Neural cell (in vitro differentiated cells): Measurements from ENCODE around the gene THOC2. TPM values are rescaled to one million over a fixed set of nuclear protein-coding genes. Genes with fewer than 3 reads are reported as not detected.

Source experiments
- H2AFZ ChIP-seq: fragments of 200-600, 300-800 bp; sonication (generic), shearing (Covaris generic); 2 replicates; pipeline ENCODE4 v1.6.0; 2014; ENCODE audit warnings: low read depth, mild to moderate bottlenecking, antibody characterized with exemption, low read length, moderate library complexity
- H3F3A ChIP-seq: fragments of 200-600 bp; shearing (Covaris generic); 2 replicates; pipeline ENCODE4 v1.6.1; 2016; ENCODE audit warnings: mild to moderate bottlenecking, moderate library complexity, mixed read lengths, antibody characterized with exemption, low read length; ENCODE audit not compliant: insufficient read depth, poor library complexity, severe bottlenecking
- H3K27ac ChIP-seq: fragments of 200-600, 300-800 bp; sonication (generic), shearing (Covaris generic); 2 replicates; pipeline ENCODE4 v1.5.1; 2014; ENCODE audit warnings: mild to moderate bottlenecking, low read length, moderate library complexity
- H3K27me3 ChIP-seq: fragments of 300-800, 200-600 bp; sonication (generic), shearing (Covaris generic); 2 replicates; pipeline ENCODE4 v1.6.0; 2014; ENCODE audit warnings: mild to moderate bottlenecking, low read depth, low read length, moderate library complexity; ENCODE audit not compliant: insufficient read depth
- H3K36me3 ChIP-seq: fragments of 300-800, 200-600 bp; sonication (generic), shearing (Covaris generic); 2 replicates; pipeline ENCODE4 v1.5.1; 2014; ENCODE audit warnings: mild to moderate bottlenecking, antibody characterized with exemption, low read length, moderate library complexity; ENCODE audit not compliant: insufficient read depth
- H3K4me2 ChIP-seq: fragments of 300-800, 200-600 bp; sonication (generic), shearing (Covaris generic); 2 replicates; pipeline ENCODE4 v1.6.0; 2014; ENCODE audit warnings: mild to moderate bottlenecking, low read length
- H3K4me3 ChIP-seq: fragments of 300-800, 200-600 bp; sonication (generic), shearing (Covaris generic); 2 replicates; pipeline ENCODE4 v1.5.1; 2014; ENCODE audit warnings: mild to moderate bottlenecking, low read length, moderate library complexity
- H3K79me2 ChIP-seq: fragments of 200-600 bp; shearing (Covaris generic); replicated peaks from 2 replicates; pipeline ENCODE4 v1.6.0; 2014; ENCODE audit warnings: mild to moderate bottlenecking, low read length, moderate library complexity; ENCODE audit not compliant: insufficient read depth
- H3K9ac ChIP-seq: fragments of 300-800, 200-600 bp; sonication (generic), shearing (Covaris generic); 2 replicates; pipeline ENCODE4 v1.6.1; 2016; ENCODE audit warnings: mild to moderate bottlenecking, low read length, mixed read lengths
- H3K9me2 ChIP-seq: fragments of 200-600 bp; shearing (Covaris generic); 2 replicates; pipeline ENCODE4 v1.6.1; 2016; ENCODE audit warnings: mild to moderate bottlenecking, low read length, mixed read lengths; ENCODE audit not compliant: insufficient read depth
- H3K9me3 ChIP-seq: fragments of 200-600, 300-800 bp; sonication (generic), shearing (Covaris generic); 2 replicates; pipeline ENCODE4 v1.6.1; 2016; ENCODE audit warnings: mild to moderate bottlenecking, mixed run types, low read length, moderate library complexity, mixed read lengths
- H4K20me1 ChIP-seq: fragments of 200-600 bp; shearing (Covaris generic); 2 replicates; pipeline ENCODE4 v1.6.1; 2016; ENCODE audit warnings: mild to moderate bottlenecking, mixed run types; ENCODE audit not compliant: insufficient read depth
- EP300 ChIP-seq: fragments of 450-650 bp; conservative IDR thresholded peaks from 2 replicates; pipeline ENCODE4 v1.6.1; 2014; ENCODE audit warnings: antibody characterized with exemption, mild to moderate bottlenecking, moderate library complexity; ENCODE audit not compliant: poor library complexity, severe bottlenecking
- EZH2 ChIP-seq: fragments of 200-600, 300-800 bp; shearing (Covaris generic), sonication (generic); IDR thresholded peaks from 2 replicates; pipeline ENCODE4 v1.6.1; 2014; ENCODE audit warnings: antibody characterized with exemption, low read length, borderline replicate concordance, mild to moderate bottlenecking; ENCODE audit not compliant: insufficient read depth, poor library complexity, severe bottlenecking
- MXI1 ChIP-seq: fragments of 450-650 bp; conservative IDR thresholded peaks from 2 replicates; pipeline ENCODE4 v1.6.1; 2014; ENCODE audit warnings: antibody characterized with exemption, mild to moderate bottlenecking; ENCODE audit not compliant: poor library complexity, severe bottlenecking
- POLR2AphosphoS5 ChIP-seq: IDR thresholded peaks from 2 replicates; pipeline ENCODE4 v1.6.1; 2012
- RAD21 ChIP-seq: fragments of 450-650 bp; conservative IDR thresholded peaks from 2 replicates; pipeline ENCODE4 v1.6.1; 2014; ENCODE audit warnings: antibody characterized with exemption, mild to moderate bottlenecking, moderate library complexity
- SMC3 ChIP-seq: fragments of 450-650 bp; conservative IDR thresholded peaks from 2 replicates; pipeline ENCODE4 v1.6.1; 2014; ENCODE audit warnings: antibody characterized with exemption, mild to moderate bottlenecking, moderate library complexity; ENCODE audit not compliant: poor library complexity
- TAF1 ChIP-seq: IDR thresholded peaks from 2 replicates; pipeline ENCODE4 v1.6.1; 2012; ENCODE audit warnings: low read depth
- polyA plus RNA-seq: library from polyadenylated mRNA; depleted of rRNA; stranded (reverse); fragments of >200 nt; gene quantifications from 2 replicates; pipeline ENCODE4 v1.2.3, GENCODE V29; 2014
- TF ChIP-seq, protein P1 (sequence below): IDR thresholded peaks from 2 replicates; pipeline ENCODE4 v1.6.1; 2012; ENCODE audit warnings: borderline replicate concordance
- TF ChIP-seq, protein P2 (sequence below): fragments of 450-650 bp; IDR thresholded peaks from 2 replicates; pipeline ENCODE4 v1.5.1; 2014; ENCODE audit warnings: antibody characterized with exemption, mild to moderate bottlenecking, moderate library complexity; ENCODE audit not compliant: poor library complexity, severe bottlenecking

The THOC2 gene
- polyA plus RNA-seq, 1 donor from 2014 or later = 95.4 TPM

DNA sequence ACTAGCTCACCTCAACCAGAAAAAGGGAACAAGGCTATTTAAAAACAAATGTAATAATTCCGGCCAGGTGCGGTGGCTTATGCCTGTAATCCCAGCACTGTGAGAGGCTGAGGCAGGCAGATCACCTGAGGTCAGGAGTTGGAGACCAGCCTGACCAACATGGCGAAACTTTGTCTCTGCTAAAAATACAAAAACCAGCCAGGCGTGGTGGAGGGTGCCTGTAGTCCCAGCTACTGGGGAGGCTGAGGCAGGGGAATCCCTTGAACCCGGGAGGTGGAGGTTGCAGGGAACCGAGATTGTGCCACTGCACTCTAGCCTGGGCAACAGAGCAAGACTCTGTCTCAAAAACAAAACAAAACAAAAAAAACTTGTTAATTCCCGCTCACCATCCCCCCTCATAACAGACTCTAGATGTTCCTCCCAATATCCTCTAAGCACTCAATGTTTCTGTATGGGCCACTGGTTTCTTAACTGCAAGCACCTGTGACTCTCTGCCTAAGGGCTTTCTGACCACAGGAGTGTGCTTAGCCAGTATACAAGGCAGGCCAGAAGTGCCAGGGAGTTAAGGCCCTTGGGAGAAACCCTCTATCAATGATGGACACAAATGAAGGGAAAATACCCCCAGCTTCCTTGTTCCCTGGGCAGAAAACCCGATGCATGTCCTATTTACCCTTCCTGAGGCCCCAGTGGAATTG, 21.0 kb upstream of the THOC2 start:
- H3K9me3 ChIP-seq = no peaks in the 10 kb centered on the region
- no peaks in the 10 kb centered on the region for H3K9me2 ChIP-seq
- H3K36me3 ChIP-seq = no peaks in the 10 kb centered on the region
- no peak overlapping the region for H3K9ac ChIP-seq
- H3F3A ChIP-seq = no peaks in the 10 kb centered on the region
- no peak overlapping the region for H3K4me2 ChIP-seq
- H2AFZ ChIP-seq = no peak overlapping the region
- TF ChIP-seq RAD21 (no peak), TAF1 (no peak), SMC3 (no peak), EP300 (no peak), POLR2AphosphoS5 (no peak), EZH2 (no peak), MXI1 (no peak)
- TF ChIP-seq, protein P1, sequence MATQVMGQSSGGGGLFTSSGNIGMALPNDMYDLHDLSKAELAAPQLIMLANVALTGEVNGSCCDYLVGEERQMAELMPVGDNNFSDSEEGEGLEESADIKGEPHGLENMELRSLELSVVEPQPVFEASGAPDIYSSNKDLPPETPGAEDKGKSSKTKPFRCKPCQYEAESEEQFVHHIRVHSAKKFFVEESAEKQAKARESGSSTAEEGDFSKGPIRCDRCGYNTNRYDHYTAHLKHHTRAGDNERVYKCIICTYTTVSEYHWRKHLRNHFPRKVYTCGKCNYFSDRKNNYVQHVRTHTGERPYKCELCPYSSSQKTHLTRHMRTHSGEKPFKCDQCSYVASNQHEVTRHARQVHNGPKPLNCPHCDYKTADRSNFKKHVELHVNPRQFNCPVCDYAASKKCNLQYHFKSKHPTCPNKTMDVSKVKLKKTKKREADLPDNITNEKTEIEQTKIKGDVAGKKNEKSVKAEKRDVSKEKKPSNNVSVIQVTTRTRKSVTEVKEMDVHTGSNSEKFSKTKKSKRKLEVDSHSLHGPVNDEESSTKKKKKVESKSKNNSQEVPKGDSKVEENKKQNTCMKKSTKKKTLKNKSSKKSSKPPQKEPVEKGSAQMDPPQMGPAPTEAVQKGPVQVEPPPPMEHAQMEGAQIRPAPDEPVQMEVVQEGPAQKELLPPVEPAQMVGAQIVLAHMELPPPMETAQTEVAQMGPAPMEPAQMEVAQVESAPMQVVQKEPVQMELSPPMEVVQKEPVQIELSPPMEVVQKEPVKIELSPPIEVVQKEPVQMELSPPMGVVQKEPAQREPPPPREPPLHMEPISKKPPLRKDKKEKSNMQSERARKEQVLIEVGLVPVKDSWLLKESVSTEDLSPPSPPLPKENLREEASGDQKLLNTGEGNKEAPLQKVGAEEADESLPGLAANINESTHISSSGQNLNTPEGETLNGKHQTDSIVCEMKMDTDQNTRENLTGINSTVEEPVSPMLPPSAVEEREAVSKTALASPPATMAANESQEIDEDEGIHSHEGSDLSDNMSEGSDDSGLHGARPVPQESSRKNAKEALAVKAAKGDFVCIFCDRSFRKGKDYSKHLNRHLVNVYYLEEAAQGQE = no peak
- TF ChIP-seq, protein P2, sequence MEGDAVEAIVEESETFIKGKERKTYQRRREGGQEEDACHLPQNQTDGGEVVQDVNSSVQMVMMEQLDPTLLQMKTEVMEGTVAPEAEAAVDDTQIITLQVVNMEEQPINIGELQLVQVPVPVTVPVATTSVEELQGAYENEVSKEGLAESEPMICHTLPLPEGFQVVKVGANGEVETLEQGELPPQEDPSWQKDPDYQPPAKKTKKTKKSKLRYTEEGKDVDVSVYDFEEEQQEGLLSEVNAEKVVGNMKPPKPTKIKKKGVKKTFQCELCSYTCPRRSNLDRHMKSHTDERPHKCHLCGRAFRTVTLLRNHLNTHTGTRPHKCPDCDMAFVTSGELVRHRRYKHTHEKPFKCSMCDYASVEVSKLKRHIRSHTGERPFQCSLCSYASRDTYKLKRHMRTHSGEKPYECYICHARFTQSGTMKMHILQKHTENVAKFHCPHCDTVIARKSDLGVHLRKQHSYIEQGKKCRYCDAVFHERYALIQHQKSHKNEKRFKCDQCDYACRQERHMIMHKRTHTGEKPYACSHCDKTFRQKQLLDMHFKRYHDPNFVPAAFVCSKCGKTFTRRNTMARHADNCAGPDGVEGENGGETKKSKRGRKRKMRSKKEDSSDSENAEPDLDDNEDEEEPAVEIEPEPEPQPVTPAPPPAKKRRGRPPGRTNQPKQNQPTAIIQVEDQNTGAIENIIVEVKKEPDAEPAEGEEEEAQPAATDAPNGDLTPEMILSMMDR = no peak
- H3K27ac ChIP-seq = no peak overlapping the region
- no peaks in the 10 kb centered on the region for H3K79me2 ChIP-seq
- no peaks in the 10 kb centered on the region for H3K27me3 ChIP-seq
- no peaks in the 10 kb centered on the region for H4K20me1 ChIP-seq
- H3K4me3 ChIP-seq = no peak overlapping the region

DNA sequence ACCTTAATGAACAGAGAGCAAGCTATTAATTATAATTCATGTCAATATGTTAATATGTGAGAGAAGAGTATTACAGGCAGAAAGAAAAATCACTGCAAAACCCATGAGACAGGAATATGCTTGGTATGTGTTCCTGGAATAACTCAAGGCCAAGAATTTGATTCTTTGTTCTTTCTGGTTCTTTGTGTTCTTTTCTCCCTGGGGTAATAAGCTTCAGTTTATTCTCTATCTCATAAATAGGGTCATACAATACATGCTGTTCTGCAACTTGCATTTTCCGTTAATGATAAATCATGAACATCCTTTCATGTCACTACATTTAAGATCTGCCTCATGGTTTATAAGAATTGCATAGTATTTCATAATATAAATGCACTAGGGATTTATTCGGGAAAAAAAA, 16.8 kb upstream of the THOC2 start:
- Histone ChIP-seq H3K27me3 (no peaks in the 10 kb centered on the region), H3K36me3 (no peaks in the 10 kb centered on the region), H3K9me2 (no peaks in the 10 kb centered on the region), H3K79me2 (no peaks in the 10 kb centered on the region), H3K9me3 (no peaks in the 10 kb centered on the region), H4K20me1 (no peaks in the 10 kb centered on the region), H3K9ac (no peak overlapping the region), H3K4me2 (no peak overlapping the region), H2AFZ (no peak overlapping the region), H3F3A (no peaks in the 10 kb centered on the region), H3K4me3 (no peak overlapping the region), H3K27ac (no peak overlapping the region)
- TF ChIP-seq EP300 = no peak
- no peak for TF ChIP-seq EZH2
- TF ChIP-seq, protein P1 = no peak
- no peak for TF ChIP-seq POLR2AphosphoS5
- no peak for TF ChIP-seq TAF1
- no peak for TF ChIP-seq MXI1
- TF ChIP-seq, protein P2 = no peak
- no peak for TF ChIP-seq RAD21
- no peak for TF ChIP-seq SMC3
